B cell (primary cell): Measurements from ENCODE around the gene ZNF791. TPM values are rescaled to one million over a fixed set of nuclear protein-coding genes. Genes with fewer than 3 reads are reported as not detected.
A peak's percentile ranks its signal among the peaks of the same experiment; 100 is the strongest.

Source experiments
- ATAC-seq: fragments of 200-7000 bp; cut with Tn5 transposase; one replicate; pipeline ENCODE4 v1.10.0; 2021; ENCODE audit warnings: low read depth, mild to moderate bottlenecking, moderate number of reproducible peaks, moderate library complexity
- CTCF ChIA-PET: fragments of 350-600 bp; sonication (Branson Sonifier 250); formaldehyde crosslinking; loops from one replicate; lab custom pipeline; 2021; ENCODE audit warnings: antibody characterized with exemption, inconsistent platforms; lab: Charles Lee
- POLR2A ChIA-PET: fragments of 350-600 bp; sonication (Branson Sonifier 250); formaldehyde crosslinking; loops from one replicate; lab custom pipeline; 2021; ENCODE audit warnings: antibody characterized with exemption; lab: Charles Lee
- DNase-seq: peaks from one replicate; pipeline ENCODE4 v3.0.0; 2013
- H2AFZ ChIP-seq: 2 replicates; pipeline ENCODE4 v1.6.1; 2012; ENCODE audit warnings: mild to moderate bottlenecking, low read depth, low read length; ENCODE audit not compliant: insufficient read depth, poor library complexity, severe bottlenecking
- H3K27ac ChIP-seq, 2 donors: 1 replicate in 1 of 2; 2 replicates in 1 of 2; pipeline ENCODE4 v1.5.1; 2012 to 2013; ENCODE audit warnings: low read length in 2 of 2, mild to moderate bottlenecking in 2 of 2, moderate library complexity in 1 of 2
- H3K27me3 ChIP-seq, 4 experiments: fragments of 200-600 bp in 1 of 4; sonication (generic) in 1 of 4; replicated peaks in 1 of 4; 1 replicate in 2 of 4; 2 replicates in 2 of 4; pipeline versions ENCODE4 v1.6.1 to v1.7.0; 2013 to 2016; ENCODE audit warnings: low read length in 3 of 4, mild to moderate bottlenecking in 2 of 4, mixed read lengths in 1 of 4, moderate library complexity in 1 of 4; ENCODE audit not compliant: insufficient read depth in 4 of 4, control insufficient read depth in 3 of 4; ENCODE audit errors: control extremely low read depth in 1 of 4
- H3K36me3 ChIP-seq, 2 experiments: replicated peaks in 1 of 2; 1 replicate in 1 of 2; 2 replicates in 1 of 2; pipeline versions ENCODE4 v1.6.1 to v1.7.1; 2013; ENCODE audit warnings: low read length in 1 of 2; ENCODE audit not compliant: insufficient read depth in 2 of 2, control insufficient read depth in 1 of 2; ENCODE audit errors: control extremely low read depth in 1 of 2, extremely low read depth in 1 of 2
- H3K4me1 ChIP-seq, 2 donors: fragments of 200-600 bp in 1 of 2; sonication (generic) in 1 of 2; 1 replicate in 1 of 2; 2 replicates in 1 of 2; pipeline versions ENCODE4 v1.5.1 to v1.6.1; 2013 to 2017; ENCODE audit warnings: low read length in 2 of 2; ENCODE audit not compliant: control insufficient read depth in 2 of 2, insufficient read depth in 2 of 2
- H3K4me2 ChIP-seq: replicated peaks from 2 replicates; pipeline ENCODE3; 2012; ENCODE audit warnings: mild to moderate bottlenecking, low read depth, low read length; ENCODE audit not compliant: poor library complexity, severe bottlenecking
- H3K4me3 ChIP-seq, 5 experiments: fragments of 200-600 bp in 1 of 5; sonication (generic) in 1 of 5; 1 replicate in 3 of 5; 2 replicates in 2 of 5; pipeline versions ENCODE4 v1.5.1 to v1.7.0; 2011 to 2016; ENCODE audit warnings: low read length in 4 of 5, mild to moderate bottlenecking in 4 of 5, low read depth in 2 of 5, control low read depth in 1 of 5, moderate library complexity in 1 of 5; ENCODE audit not compliant: insufficient read depth in 1 of 5; ENCODE audit errors: control extremely low read depth in 1 of 5, extremely low read depth in 1 of 5
- H3K79me2 ChIP-seq: fragments of 200-600 bp; sonication (generic); one replicate; pipeline ENCODE4 v1.6.0; 2016; ENCODE audit warnings: low read length; ENCODE audit not compliant: control insufficient read depth, insufficient read depth
- H3K9ac ChIP-seq: fragments of 200-600 bp; sonication (generic); 2 replicates; pipeline ENCODE4 v1.6.1; 2017; ENCODE audit warnings: mild to moderate bottlenecking, low read length, moderate library complexity
- H3K9me3 ChIP-seq, 3 donors: one replicate each; pipeline versions ENCODE4 v1.6.1 to v1.7.1; 2013; ENCODE audit warnings: low read length in 2 of 3; ENCODE audit not compliant: control insufficient read depth in 2 of 3, insufficient read depth in 1 of 3; ENCODE audit errors: control extremely low read depth in 1 of 3
- H4K20me1 ChIP-seq: 2 replicates; pipeline ENCODE4 v1.6.0; 2012; ENCODE audit warnings: mild to moderate bottlenecking, low read length; ENCODE audit not compliant: insufficient read depth, control insufficient read depth, poor library complexity, severe bottlenecking
- H3K27ac Mint-ChIP-seq: one replicate; pipeline ENCODE4 v1.8.0; 2021; ENCODE audit warnings: mixed read lengths
- H3K27me3 Mint-ChIP-seq: one replicate; pipeline ENCODE4 v1.8.0; 2021; ENCODE audit warnings: mixed read lengths
- H3K4me1 Mint-ChIP-seq: one replicate; pipeline ENCODE4 v1.8.0; 2021; ENCODE audit warnings: mixed read lengths
- H3K4me3 Mint-ChIP-seq: one replicate; pipeline ENCODE4 v1.8.0; 2021; ENCODE audit warnings: mixed read lengths
- H3K9me3 Mint-ChIP-seq: one replicate; pipeline ENCODE4 v1.8.0; 2022; ENCODE audit warnings: mixed read lengths; ENCODE audit not compliant: insufficient read depth
- EZH2 ChIP-seq: IDR thresholded peaks from 2 replicates; pipeline ENCODE4 v1.6.1; 2012; ENCODE audit warnings: borderline replicate concordance, low read depth, mild to moderate bottlenecking, moderate library complexity, low read length; ENCODE audit not compliant: insufficient read depth, poor library complexity, severe bottlenecking
- WGBS: methylation state at CpG from one replicate; pipeline ENCODE4 v1.1.5; 2013; ENCODE audit warnings: missing lambda C conversion rate; ENCODE audit not compliant: insufficient coverage; 5-methylcytosine and 5-hydroxymethylcytosine counted together
- intact Hi-C: fragments of 100-400 bp; cut with micrococcal nuclease; formaldehyde crosslinking; loops from one replicate; pipeline ENCODE4 v1.10.0; 2022
- polyA plus RNA-seq: library from polyadenylated mRNA; depleted of rRNA; stranded (reverse); fragments of >200 nt; gene quantifications from 2 replicates; pipeline ENCODE4 v1.2.3, GENCODE V29; 2012
- total RNA-seq, 2 donors: library from RNA; stranded (reverse); fragments of 120-200 nt in 1 of 2; gene quantifications; 1 replicate in 1 of 2; 2 replicates in 1 of 2; pipeline versions ENCODE4 v1.2.3 to v1.2.4, GENCODE V29; 2013 to 2022
- TF ChIP-seq, protein P1 (sequence below): fragments of 200-600 bp; IDR thresholded peaks from one replicate; pipeline ENCODE4 v1.8.0; 2022; ENCODE audit warnings: antibody characterized with exemption, mild to moderate bottlenecking

The ZNF791 gene
- total and polyA plus RNA-seq, 2 donors (not counting 1 experiment from before 2014, with no cell fraction given): 17.5 to 57.9 TPM

DNA sequence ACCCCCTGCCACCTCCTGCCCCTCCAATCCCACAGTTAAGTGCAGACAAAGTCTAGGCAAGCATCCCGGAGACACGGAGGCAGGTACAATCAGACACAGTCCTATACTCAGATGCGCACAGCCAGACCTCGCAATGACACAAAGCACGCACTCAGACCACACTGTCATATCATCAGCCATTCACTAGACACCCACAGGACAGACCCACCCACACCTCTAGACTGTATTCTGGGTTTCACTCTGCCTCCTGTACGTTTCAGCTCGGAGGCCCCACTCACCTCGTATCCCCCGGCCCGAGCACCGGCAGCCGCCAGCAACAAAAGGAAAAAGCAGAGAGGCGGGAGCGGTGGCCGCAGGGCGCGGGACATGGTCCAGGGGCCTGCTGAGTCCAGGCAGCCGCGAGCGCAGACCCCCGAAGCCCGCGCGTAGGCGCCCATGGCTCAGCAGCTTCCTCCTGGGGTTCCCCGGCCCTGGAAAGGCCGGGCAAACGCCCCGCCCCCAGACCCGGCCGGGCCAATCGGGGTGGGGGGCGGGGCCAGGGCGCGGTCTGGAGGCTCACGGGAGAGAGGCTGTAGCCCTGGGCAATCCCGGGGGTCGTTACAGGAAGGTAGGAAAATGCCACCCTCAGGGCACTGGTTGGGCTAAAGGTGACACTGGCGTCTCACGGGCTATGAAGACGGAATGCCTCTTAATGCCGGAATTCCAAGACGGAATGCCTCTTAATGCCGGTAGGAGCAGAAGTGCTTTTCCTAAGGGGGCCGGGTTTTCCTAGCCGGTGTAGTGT is 55.7 kb downstream of the ZNF791 start, which contains the start of the genes MAN2B1 and WDR83:
Gene MAN2B1 (minus strand): TSS at position 478 of the 784 bp plus-strand sequence. CDS start 41 bp downstream, at position 437.
Gene WDR83 (plus strand): TSS at position 543 of the 784 bp plus-strand sequence. CDS start 2,984 bp downstream, outside the sequence.
- peak; percentile 91 for DNase-seq
- Histone ChIP-seq H3K9ac (peak within 1 kb of the TSS; percentile 97), H3K36me3 (peaks cover 0 to 38% of the 10 kb centered on the region in 2 experiments), H3K27me3 (no peaks in the 10 kb centered on the region), H3K4me3 (peak within 1 kb of the TSS; percentile 84 to 99 (median 94)), H3K9me3 (no peaks in the 10 kb centered on the region), H2AFZ (peak within 1 kb of the TSS; percentile 79), H3K4me2 (peak within 1 kb of the TSS; percentile 88), H4K20me1 (peaks cover 29% of the 10 kb centered on the region), H3K27ac (peak within 1 kb of the TSS; percentile 95 to 99), H3K79me2 (peaks cover 85% of the 10 kb centered on the region), H3K4me1 (peaks cover 37 to 60% of the 10 kb centered on the region in 2 donors)
- 1% methylated on average over 42 of the region's 46 CpGs for WGBS
- CTCF ChIA-PET: interaction anchor here (0.8 to 3.2 kb wide), 7 partner anchors 10 to 183 kb away, joined by 3 to 14 read pairs (median 5); no protein-coding TSS in a partner anchor
- ATAC-seq: peak; percentile 71
- Mint-ChIP-seq H3K4me1 (peaks cover 67% of the 10 kb centered on the region), H3K9me3 (no peaks in the 10 kb centered on the region), H3K27me3 (no peaks in the 10 kb centered on the region), H3K27ac (peak within 1 kb of the TSS; percentile 97), H3K4me3 (peak within 1 kb of the TSS; percentile 98)
- POLR2A ChIA-PET: interaction anchor here (0.6 to 3.7 kb wide), 12 partner anchors 13 to 427 kb away, joined by 3 to 16 read pairs (median 4); partner anchors contain the start of genes DHPS, FBXW9, ZNF490 and ZNF791
- intact Hi-C loops: loop anchor here (5.0 kb wide), 2 partner anchors 56 to 224 kb away; partner anchors contain the start of genes TNPO2 and ZNF443
- TF ChIP-seq, protein P1, sequence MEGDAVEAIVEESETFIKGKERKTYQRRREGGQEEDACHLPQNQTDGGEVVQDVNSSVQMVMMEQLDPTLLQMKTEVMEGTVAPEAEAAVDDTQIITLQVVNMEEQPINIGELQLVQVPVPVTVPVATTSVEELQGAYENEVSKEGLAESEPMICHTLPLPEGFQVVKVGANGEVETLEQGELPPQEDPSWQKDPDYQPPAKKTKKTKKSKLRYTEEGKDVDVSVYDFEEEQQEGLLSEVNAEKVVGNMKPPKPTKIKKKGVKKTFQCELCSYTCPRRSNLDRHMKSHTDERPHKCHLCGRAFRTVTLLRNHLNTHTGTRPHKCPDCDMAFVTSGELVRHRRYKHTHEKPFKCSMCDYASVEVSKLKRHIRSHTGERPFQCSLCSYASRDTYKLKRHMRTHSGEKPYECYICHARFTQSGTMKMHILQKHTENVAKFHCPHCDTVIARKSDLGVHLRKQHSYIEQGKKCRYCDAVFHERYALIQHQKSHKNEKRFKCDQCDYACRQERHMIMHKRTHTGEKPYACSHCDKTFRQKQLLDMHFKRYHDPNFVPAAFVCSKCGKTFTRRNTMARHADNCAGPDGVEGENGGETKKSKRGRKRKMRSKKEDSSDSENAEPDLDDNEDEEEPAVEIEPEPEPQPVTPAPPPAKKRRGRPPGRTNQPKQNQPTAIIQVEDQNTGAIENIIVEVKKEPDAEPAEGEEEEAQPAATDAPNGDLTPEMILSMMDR: no peak
- no peak for TF ChIP-seq EZH2
